HG02840 (cell line): Measurements from ENCODE around the gene ABCA5.

Source experiments
- ATAC-seq: cut with Tn5 transposase; IDR thresholded peaks from one replicate; pipeline ENCODE4 v1.9.1; 2021; ENCODE audit warnings: mild to moderate bottlenecking, moderate library complexity, moderate number of reproducible peaks; ENCODE audit not compliant: unreplicated experiment, low FRiP score

Gene ABCA5, protein sequence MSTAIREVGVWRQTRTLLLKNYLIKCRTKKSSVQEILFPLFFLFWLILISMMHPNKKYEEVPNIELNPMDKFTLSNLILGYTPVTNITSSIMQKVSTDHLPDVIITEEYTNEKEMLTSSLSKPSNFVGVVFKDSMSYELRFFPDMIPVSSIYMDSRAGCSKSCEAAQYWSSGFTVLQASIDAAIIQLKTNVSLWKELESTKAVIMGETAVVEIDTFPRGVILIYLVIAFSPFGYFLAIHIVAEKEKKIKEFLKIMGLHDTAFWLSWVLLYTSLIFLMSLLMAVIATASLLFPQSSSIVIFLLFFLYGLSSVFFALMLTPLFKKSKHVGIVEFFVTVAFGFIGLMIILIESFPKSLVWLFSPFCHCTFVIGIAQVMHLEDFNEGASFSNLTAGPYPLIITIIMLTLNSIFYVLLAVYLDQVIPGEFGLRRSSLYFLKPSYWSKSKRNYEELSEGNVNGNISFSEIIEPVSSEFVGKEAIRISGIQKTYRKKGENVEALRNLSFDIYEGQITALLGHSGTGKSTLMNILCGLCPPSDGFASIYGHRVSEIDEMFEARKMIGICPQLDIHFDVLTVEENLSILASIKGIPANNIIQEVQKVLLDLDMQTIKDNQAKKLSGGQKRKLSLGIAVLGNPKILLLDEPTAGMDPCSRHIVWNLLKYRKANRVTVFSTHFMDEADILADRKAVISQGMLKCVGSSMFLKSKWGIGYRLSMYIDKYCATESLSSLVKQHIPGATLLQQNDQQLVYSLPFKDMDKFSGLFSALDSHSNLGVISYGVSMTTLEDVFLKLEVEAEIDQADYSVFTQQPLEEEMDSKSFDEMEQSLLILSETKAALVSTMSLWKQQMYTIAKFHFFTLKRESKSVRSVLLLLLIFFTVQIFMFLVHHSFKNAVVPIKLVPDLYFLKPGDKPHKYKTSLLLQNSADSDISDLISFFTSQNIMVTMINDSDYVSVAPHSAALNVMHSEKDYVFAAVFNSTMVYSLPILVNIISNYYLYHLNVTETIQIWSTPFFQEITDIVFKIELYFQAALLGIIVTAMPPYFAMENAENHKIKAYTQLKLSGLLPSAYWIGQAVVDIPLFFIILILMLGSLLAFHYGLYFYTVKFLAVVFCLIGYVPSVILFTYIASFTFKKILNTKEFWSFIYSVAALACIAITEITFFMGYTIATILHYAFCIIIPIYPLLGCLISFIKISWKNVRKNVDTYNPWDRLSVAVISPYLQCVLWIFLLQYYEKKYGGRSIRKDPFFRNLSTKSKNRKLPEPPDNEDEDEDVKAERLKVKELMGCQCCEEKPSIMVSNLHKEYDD (N-terminal part only)

DNA sequence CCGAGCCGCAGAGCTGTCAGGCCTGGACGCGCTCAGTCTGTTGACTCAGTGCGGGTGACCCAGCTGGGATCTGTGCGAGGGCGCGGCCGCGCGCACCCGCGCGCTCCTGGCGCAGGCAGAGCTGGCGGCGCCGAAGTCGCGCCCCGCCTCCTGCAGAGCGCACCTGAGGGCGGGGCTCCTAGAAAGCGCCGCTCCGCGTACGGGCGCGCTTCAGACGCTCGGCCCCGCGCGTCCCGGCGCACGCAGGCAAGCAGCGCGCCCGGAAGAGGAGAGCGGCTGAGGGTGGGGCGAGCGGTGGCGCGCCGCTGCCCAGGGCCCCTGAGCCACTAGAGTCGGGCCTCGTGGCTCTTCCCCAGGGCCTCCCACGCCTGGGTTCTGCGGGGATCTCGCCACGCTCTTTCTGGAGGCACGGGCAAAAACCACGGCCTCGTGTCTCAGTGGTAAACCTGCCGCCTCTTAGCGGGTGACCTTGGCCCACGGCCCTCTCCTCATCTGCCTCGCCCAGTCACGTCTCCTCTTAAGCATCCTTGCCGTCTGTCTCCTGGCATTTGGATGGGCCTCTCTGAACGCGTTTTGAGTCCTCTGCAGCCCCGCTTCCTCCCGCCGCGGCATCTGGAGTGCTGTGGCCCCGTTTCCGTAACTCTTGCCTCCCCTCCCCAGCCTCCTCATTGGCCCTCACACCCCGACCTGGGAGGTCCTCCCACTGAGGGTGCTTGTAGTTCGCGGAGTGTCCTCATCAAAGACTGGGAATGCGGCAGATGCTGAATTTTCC, at the start of gene ABCA5:
Gene ABCA5 (minus strand): TSS at position 74 of the 772 bp plus-strand sequence. CDS start 12,718 bp downstream, outside the sequence.
- peak; percentile 90 for ATAC-seq

DNA sequence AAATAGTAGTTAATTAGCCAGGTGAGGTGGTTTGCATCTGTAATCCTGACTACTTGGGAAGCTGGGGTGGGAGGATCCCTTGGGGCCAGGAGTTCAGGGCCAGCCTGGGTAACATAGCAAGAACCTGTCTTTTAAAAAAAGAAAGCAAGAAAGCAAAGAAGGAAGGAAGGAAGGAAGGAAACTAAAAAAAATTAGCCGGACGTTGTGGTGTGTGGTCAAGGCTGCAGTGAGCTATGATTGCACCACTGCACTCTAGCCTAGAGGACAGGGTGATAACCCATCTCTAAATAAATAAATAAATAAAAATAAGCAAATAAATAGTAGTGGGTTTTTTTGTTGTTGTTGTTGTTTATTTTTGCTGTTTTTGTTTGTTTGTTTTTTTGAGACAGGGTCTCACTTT, 48.3 kb upstream of the ABCA5 start:
- no peak for ATAC-seq

DNA sequence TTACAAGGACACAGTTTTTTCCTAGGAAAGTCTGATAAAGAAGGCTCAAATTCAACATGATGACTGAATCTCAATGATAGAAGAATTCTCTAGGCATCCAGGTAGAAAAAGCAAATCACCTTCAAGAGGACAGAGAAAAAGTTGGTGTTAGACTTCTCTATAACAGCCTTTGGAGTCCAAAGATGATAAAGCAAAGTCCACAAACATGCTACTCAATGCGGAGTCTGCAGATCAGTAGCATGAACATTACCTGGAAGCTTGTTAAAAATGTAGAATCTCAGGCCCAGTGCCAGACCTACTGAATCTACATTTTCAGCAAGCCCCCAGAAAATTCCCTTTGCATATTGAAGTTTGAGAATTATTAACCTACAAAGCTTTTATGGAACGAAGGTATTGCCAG, 46.1 kb upstream of the ABCA5 start:
- ATAC-seq = no peak

DNA sequence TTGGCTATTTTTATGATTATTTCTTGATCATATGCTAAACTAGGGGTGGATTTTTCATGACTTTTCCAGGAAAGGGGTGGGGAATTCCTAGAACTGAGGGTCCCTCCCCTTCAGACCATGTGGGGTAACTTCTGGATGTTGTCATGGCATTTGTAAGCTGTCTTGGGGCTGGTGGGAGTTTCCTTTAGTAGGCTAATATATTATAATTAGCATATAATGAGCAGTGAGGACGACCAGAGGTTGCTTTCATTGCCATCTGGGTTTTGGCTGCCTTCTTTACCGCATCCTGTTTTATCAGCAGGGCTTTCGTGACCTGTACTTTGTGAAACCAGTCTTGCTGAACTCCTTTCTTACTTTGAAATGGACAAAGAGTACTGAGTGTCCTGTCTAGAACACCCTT, 40.4 kb upstream of the ABCA5 start:
- ATAC-seq = peak; percentile 77

DNA sequence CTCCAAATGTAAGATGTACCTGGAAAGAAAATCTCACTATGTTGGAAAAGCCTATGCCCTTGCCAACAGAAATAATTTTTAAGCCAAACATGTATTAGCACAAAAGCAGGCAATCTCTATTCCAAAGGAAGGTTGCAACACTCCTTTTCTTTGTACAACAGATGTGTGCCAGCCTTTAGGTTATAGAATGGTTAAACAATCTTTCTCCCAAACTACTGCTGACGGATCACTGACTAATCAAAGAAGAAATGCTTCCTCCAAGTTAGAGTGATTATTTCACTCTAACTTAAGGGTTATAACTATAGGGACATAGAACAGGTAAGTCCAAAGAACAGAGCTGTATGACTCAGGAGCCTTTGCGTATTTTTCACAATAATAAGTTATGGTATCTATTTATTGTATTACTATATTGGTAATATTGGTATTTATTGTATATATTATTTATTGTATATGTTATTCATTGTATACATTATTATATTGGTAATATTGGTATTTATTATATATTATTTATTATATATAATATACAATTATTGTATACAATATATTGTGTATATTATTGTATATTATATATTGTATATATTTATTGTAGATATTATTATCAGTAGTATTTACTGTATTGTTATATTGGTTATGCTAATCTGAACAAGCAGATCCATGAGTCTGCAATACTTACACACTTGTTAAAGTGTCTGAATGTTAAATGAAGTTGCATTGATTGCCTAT, 36.7 kb upstream of the ABCA5 start:
- no peak for ATAC-seq

DNA sequence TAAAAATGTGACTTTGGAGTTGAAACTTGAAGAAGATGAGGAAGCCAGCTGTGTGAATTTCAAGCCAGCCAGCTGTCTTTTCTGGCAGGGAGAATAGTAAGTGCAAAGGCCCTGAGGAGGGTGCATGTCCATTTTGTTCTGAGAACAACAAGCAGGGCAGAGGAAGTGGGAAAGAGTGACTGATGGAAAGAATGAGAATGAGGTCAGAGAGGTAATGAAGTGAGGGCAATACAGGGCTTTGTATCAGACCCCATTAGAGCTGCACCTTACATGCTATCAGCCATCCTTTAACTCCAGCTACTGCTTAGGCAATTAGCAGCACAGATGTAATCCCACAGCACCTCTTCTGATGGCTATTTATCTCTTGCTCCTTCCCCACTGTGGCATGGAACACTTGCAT, 34.2 kb upstream of the ABCA5 start:
- ATAC-seq = no peak

DNA sequence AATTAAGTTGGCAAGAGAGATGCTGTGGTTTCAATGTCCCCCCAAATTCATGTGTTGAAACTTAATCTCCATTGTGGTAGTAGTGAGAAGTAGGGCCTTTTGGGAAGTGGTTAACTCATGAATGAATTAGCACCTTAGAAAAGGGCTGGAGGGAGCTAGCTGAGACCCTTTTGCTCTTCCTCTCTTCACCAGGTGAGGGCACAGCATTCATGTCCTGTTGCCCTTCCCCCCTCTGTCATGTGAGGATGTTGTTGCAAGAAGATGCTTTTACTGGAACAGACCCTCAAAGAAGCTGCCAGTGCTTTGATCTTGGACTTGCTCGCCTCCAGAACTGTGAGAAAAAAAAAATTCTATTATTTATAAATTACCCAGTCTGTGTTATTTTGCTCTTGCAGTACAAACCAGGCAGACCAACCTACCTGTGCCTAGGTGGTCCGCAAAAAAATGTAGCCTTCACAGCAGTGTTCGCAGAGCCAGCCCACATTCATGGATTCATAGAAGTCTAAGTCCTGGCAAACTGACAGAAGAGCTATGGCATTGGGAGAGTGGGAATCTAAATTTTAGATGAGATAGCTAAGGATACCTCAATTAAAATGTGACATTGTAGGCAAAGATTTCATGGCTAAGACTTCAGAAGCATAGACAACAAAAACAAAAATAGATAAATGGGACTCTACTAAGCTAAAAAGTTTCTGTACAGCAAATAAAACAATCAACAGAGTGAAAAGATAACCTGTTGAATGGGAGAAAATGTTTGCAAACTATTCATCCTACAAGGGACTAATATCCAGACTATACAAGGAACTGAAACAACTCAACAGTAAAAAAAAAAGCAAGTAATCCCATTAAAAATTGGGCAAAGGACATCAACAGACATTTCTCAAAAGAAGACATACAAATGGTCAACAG, 32.0 kb upstream of the ABCA5 start:
- ATAC-seq = no peak

DNA sequence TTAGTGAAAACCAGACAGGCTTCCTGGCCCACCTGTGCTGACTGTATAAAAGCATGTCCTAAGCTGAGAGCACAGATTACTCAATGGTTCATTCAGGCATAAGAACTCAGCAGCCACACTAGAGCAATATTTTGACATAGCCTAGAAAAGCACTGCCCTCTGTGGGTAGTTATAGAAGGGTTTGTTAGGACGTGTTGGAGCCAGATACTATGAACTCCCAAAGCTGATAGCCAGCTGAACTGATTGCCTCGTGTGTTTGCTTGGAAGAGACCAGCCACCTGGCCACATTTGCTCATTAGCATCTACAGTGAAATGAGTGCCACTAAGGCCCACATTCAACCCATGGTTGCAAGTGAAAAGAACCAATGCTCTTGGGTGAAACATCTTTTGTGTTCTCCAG, 30.8 kb upstream of the ABCA5 start:
- no peak for ATAC-seq

DNA sequence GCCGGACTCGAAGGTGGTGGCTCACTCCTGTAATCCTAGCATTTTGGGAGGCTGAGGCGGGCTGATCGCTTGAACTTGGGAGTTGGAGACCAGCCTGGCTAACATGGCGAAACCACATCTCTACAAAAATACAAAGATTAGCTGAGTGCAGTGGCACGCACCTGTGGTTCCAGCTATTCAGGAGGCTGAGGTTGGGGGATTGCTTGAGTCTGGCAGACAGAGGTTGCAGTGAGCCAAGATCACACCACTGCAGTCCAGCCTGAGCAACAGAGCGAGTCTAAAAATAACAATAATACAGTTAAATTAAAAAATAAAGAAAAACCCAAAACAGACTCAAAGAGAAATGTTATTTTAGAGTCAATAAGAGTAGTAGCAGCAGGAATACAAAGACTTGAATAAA, 29.7 kb upstream of the ABCA5 start:
- no peak for ATAC-seq

DNA sequence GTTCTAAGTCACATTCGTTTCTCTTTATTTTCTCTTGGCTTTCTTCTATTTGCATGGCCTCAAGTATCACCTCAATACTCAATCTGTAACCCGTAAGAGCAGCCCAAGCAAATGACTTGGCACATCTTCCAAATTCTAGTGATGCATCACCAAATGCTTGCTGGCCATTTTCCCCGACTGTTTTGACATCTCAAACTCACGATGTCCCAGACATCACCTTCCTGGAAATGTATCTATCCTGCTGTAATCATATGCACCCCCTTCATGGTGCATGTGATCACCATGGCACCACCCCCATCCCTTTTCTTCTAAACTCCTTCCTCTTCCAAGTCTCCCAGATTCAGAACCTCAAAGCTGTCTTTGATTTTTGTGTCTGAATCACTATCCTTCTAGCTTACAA, 24.0 kb upstream of the ABCA5 start:
- no peak for ATAC-seq

DNA sequence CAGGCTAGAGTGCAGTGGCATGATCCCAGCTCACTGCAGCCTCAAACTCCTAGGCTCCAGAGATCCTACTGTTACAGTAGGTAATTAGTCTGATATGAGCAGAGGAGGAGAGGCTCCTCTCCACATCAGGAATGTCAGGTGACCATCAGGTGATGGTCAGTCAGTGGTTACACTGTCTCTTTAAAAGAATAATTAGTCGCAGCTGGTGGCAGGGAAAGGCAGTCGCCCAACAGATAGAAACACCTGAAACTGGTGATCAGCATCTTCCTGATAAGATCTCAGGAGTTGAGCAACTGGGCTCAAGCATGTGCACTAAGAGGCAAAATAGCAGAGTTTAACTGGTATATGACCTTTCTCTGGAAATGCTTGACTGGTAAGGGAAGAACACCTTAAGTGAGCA, 21.5 kb upstream of the ABCA5 start:
- no peak for ATAC-seq

DNA sequence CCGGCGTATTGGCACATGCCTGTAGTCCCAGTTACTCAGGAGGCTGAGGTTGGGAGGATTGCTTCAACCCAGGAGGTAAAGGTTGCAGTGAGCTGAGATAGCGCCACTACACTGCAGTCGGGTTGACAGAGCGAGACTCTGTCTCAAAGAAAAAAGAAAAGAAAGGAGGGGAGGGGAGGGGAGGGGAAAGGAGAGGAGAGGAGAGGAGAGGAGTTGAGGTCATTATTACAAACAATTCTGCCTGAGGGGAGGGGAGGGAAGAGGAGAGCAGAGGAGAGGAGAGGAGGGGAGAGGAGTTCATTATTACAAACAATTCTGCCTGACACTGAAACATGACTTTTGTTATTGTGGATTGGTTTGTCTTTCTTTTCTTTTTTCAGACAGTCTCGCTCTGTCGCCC, 19.8 kb upstream of the ABCA5 start:
- no peak for ATAC-seq

DNA sequence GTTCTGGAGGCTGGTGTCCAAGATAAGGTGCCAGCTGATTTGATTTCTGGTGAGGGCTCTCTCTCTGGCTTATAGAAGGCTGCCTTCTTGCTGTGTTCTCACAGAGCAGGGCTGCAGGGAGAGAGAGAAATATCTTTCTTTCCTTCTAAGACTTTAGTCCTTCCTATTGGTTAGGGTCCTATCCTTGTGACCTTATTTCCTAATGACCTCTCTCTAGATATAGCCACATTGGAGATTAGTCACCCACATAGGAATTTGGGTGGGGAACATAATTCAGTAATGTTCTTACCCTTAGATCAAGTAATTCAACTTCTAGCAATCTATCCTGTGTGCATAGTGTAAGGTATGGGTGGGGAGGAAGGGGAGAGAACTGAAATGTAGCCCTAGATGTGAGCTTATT, 18.0 kb upstream of the ABCA5 start:
- ATAC-seq = no peak

DNA sequence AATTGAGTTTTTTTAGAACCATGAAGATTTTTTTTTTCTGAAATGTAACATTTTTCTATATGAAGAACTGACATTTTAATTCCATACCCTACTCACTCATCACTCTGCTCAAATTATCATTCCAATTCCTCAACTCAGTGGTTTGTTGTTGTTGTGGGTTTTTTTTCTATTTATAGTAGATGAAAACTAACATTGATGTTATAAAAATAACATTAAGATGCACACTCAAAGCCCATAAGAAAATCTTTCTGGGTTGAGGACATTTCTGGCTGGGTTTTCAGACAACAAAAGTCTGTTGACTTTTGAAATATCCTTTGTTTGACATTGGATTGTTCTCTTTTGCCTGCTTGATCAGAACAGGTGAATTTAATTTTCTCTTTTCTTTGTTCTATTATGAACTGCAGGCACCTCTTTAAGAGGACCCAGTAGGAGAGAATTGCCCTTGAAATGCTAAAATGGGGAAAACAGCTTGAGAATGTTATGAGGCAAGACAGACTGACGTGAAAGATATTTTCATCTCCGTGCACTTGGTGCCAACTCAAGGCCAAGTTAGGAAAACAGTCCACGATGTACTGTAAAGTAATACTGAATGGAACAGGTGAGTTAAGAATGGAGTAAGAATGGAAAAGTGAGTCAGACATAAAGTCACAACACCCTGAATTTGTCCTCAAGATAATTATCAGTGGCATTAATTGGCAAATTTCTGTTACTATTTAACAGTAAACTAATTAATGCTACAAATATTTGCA, 16.1 kb upstream of the ABCA5 start:
- no peak for ATAC-seq

DNA sequence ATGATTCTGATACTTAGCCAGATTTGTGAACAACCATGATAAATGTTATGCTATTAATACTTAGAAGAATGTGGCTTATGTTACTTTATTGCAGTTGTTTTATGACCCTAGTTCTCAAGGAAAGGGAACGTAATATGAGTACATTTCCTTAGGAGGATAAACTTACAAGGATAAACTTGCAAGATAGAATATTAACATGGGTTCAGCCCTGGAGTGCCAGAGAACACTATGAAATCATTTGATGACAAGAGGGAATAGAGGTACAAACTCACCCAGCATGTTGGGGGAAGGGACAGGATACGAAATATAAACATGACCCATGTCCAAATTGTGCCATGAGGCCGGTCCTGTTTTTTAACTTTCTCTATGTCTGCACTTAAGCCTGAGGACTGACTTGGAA, 13.0 kb upstream of the ABCA5 start:
- no peak for ATAC-seq

DNA sequence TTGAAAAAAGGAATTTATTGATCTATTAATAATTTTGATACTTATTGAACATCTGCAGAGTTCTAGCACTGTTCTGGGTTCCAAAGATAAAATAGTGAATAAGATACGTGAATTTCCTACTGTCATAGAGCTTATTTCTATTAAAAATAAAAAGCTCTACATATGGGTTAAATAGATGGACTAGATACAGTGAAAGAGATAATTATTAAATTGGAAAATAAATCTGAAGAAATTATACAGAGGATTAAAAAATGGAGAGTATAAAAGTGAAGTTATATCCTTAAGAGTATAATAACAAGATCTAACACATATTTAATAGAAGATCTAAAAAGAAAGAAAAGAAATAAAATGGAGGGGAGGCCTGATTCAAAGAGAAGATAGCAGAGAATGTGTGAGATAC, 10.1 kb upstream of the ABCA5 start:
- no peak for ATAC-seq

DNA sequence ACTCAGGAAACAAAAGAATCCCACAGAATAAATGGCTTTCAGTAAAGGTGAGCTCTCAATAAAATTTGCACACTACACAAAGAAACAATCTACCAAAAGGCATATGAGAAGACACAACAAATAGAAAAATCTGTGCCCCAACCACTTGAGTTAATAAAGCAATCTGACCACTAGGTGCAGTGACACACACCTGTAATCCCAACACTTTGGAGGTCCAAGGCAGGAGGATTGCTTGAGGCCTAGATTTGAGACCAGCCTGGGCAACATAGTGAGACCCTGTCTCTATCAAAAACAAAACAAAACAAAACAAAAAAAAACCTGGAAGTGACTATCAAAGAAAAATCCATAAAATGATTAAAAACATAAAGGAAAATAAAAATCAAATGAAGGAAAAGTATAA, 9.6 kb upstream of the ABCA5 start:
- ATAC-seq = no peak

DNA sequence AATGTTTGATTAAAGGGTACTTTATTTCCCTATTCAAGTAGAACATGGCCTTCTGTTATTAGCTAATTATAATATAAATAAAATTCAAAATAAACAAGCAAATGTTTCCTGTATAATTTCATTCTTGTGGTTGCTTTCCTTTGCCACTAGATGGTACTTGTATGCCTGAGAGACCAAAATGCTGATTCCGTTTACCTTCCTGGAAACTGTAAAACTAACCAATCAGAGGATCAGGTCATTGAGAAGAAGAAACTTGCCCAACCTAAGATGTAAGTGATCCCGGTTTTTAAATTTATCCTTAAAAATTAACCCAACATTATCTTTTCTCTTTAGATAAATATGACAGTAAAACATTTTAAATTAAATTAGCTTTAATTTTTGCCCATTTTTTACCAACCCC, 8.1 kb upstream of the ABCA5 start:
- no peak for ATAC-seq
